GM15510 (cell line): ENCODE measurements around the gene C5orf15.

ENCODE experiments used
- POLR2A ChIP-seq: IDR thresholded peaks from 3 replicates; pipeline ENCODE4 v1.6.1; 2011; ENCODE audit warnings: borderline replicate concordance; ENCODE audit not compliant: insufficient read length; ENCODE audit errors: extremely low read depth

C5orf15 gene

GRCh38 chr5:133977858-133978257 is 9.4 kb upstream of the C5orf15 start:
- TF ChIP-seq POLR2A = no peak

GRCh38 chr5:133977161-133977787 is 8.8 kb upstream of the C5orf15 start:
- no peak for TF ChIP-seq POLR2A

GRCh38 chr5:133974142-133974541 is 5.7 kb upstream of the C5orf15 start:
- no peak for TF ChIP-seq POLR2A

- no peak for TF ChIP-seq POLR2A
These were observed 2.0 kb upstream of the C5orf15 start for GRCh38 chr5:133970325-133970909.

- no peak for TF ChIP-seq POLR2A
These were observed 1.4 kb upstream of the C5orf15 start for GRCh38 chr5:133969654-133970324.

GRCh38 chr5:133967698-133968203 is 674 bp downstream of the C5orf15 start:
- no peak for TF ChIP-seq POLR2A

GRCh38 chr5:133967124-133967523 is 1.3 kb downstream of the C5orf15 start:
- no peak for TF ChIP-seq POLR2A

GRCh38 chr5:133966090-133966489 is 2.3 kb downstream of the C5orf15 start:
- TF ChIP-seq POLR2A = no peak

GRCh38 chr5:133963493-133964128 is 4.8 kb downstream of the C5orf15 start:
- TF ChIP-seq POLR2A = no peak

GRCh38 chr5:133962801-133963476 is 5.5 kb downstream of the C5orf15 start:
- no peak for TF ChIP-seq POLR2A

- no peak for TF ChIP-seq POLR2A
These were observed 6.3 kb downstream of the C5orf15 start for GRCh38 chr5:133962131-133962530.

- no peak for TF ChIP-seq POLR2A
These were observed 8.8 kb downstream of the C5orf15 start for GRCh38 chr5:133959643-133960042.

- TF ChIP-seq POLR2A = no peak
These were observed 10.8 kb downstream of the C5orf15 start for GRCh38 chr5:133957591-133957990.

- no peak for TF ChIP-seq POLR2A
These were observed 11.3 kb downstream of the C5orf15 start for GRCh38 chr5:133957080-133957479.
